ENCODE measurements around the gene CCDC178.

The CCDC178 gene

DNA sequence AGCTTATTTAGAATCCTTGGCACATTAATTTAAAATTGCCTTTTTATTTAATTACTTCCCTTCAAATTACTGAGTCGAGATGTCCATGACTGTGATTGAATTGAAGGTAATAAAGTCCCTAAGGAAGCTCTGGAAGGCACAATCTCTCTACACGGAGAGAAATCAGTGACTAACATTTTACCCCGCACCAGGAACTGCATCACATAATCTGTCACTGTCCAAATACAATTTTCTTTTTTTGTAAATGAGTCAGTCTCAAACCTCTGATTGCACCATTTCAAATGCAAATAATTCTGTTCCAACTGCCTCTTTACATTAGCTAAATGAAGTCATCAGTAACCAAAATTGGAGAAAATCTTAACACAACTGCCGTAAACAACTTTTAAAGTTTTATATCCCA is 311.9 kb downstream of the CCDC178 start:
- DNase-seq (ENCODE audit: low spot score), result no peak

DNA sequence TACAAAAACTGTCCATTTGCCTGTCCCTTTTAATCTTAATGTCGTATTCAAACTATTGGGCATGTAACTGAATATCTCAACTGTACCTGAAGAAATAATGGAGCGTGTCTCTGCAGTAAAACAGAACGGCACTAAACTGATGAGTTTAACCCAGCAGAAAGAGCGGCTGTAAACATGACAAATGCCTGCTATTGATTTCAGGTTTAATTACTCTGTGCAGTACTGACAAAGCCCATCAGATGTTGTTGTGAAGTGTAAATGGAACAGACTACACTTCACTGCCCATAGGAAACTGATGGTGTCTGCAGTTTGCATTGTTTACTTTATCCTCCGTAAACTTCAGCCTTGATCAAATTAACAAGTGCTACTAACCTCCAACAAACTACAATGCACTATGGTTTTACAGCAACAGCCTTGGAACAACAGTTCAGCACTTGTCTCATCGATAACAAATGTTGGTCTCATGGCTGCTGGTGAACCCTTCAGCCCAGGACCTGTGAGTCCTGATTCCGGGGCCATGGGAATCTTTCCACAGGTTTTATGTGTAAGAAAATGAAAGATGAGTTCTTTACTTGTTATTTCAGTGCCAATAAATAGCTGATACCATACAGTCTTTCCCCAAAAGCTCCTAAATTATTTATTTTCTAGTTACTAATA is 316.5 kb downstream of the CCDC178 start:
- DNase-seq (ENCODE audit: low spot score), result no peak

DNA sequence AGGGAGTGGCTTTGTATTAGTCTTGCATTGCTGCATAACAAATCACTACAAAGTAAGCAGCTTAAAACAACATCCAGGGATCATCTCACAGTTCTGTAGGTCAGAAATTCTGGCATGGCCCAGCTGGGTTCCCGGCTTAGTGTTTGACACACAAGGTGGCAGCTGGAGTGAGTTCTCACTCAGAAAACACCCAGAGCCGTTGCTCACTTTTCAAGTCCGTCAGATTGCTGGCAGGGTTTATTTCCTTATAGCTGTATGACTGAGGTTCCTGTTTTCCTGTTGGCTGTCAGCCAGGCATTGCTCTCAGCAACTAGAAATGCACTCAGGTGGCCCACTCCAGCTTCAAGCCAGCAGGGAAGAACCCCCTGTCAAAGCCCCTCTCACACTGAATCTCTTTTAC is 324.1 kb downstream of the CCDC178 start:
- DNase-seq (ENCODE audit: low spot score), result no peak

GRCh38 chr18:33115917-33116316 is 324.6 kb downstream of the CCDC178 start:
- DNase-seq (ENCODE audit: low spot score), result no peak

DNA sequence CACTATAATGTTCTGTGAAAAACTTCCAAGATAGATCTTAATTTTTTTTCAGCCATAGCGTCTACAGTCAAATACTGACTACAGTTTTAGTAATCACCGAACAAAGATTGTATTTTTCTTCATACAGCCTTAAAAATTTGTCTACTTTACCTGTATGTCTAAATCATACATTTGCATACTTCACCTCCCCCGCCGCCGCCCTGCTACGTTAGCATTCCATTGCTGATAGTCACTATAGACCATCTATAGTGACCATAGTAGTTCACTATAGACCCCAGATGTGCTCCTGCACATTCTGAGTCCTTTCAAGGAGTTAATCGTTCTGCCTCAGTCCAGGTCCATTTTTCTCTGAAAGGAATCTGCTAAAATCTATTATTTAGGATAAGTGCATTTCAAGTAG is 325.0 kb downstream of the CCDC178 start:
- no peak for DNase-seq (ENCODE audit: low spot score)

- no peak for DNase-seq (ENCODE audit: low spot score)
Measured at GRCh38 chr18:33114749-33115148, 325.8 kb downstream of the CCDC178 start.

GRCh38 chr18:33113416-33113815 is 327.1 kb downstream of the CCDC178 start:
- no peak for DNase-seq (ENCODE audit: low spot score)

DNA sequence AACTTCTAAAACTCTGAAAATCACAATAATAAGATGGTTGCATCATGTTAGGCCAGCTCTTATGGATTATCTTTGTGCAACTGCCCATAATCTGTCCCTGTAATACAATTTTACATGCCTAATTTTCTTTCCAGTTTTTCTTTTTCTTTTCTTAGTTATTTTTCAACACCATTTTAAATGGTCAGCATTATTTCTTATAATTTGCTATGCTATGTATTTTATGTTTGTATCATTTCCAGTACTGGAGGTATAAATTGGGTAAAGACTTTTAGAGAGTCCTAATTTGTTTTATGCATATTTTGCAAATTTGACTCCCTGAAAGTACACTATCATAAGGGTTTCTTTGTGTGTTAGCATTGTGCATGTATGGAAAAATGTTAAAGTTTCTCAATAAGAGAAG is 333.0 kb downstream of the CCDC178 start:
- DNase-seq (ENCODE audit: low spot score), result no peak

- DNase-seq (ENCODE audit: low spot score), result no peak
Measured at GRCh38 chr18:33101316-33101715, 339.2 kb downstream of the CCDC178 start.

DNA sequence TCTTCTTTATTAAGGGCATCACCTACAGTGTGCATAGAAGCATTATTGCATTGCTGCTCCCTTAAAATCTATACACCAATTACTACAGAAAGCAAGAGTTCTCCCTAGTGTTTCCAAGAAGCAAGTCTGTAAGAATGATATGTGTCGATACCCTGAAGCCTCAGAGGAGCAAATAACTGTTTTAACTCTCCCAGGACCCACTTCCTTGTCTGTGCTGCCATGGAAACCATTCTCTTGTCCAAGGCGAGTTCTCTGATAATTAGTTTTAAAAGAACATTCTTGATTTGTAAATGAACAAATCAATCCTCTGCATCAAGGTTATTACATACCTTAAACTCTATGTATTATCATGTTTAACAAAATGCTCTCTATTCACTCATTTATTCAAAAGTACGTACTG is 340.9 kb downstream of the CCDC178 start:
- no peak for DNase-seq (ENCODE audit: low spot score)

DNA sequence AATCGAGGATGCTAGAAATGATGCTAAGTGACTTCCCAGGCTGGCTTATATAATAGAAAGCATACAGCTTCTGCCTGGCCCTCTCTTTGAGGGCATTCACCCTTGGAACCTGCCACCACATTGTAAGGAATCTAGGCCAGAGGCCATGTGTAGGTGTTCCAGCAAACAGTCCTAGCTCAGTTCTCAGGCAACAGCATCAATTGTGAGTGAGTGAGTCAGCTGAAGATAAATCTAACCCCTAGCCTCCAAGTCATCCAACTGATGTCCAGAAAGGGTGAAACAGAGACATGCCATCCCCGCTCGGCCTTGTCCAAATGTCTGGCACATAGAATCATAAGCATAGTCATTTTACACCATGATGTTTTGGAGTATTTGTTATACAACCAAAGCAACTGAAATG is 343.4 kb downstream of the CCDC178 start:
- no peak for DNase-seq (ENCODE audit: low spot score)

DNA sequence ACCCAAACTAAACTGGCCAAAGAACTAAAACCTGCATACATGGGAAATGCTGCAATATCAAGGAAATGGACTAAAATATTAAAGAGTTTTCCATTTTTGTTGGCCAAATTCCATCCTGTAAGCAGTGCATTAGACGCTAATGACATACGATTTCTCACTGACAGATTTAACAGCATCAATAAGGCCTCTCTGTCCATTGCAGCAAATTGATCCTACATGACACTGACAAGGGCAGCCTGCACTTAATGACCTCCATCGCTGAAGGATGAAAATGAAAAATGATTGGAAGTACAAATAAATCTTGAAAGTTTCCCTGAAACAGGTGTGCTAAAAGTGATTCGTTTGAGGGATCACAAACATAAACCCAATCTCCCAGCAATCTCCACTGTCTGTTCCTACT is 350.1 kb downstream of the CCDC178 start:
- no peak for DNase-seq (ENCODE audit: low spot score)

GRCh38 chr18:33076601-33077000 is 363.9 kb downstream of the CCDC178 start:
- DNase-seq (ENCODE audit: low spot score), result no peak

DNA sequence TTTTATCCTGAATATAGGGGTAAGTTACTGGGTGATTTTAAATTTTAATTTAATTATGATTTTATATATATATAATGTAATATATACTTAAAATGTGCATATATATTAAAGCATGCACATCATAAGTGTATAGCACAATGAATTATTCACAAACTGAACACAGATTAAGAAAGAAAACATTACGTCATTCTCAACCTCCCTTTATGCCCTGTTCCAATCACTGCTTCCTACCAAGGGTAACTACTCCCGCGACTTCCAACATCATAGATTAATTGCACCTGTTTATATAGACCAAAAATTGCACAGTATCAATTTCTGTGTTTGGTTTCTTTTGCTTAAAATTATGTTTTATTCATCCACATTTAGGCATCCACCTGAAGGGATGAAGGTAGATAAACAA is 366.4 kb downstream of the CCDC178 start:
- DNase-seq (ENCODE audit: low spot score), result no peak

DNA sequence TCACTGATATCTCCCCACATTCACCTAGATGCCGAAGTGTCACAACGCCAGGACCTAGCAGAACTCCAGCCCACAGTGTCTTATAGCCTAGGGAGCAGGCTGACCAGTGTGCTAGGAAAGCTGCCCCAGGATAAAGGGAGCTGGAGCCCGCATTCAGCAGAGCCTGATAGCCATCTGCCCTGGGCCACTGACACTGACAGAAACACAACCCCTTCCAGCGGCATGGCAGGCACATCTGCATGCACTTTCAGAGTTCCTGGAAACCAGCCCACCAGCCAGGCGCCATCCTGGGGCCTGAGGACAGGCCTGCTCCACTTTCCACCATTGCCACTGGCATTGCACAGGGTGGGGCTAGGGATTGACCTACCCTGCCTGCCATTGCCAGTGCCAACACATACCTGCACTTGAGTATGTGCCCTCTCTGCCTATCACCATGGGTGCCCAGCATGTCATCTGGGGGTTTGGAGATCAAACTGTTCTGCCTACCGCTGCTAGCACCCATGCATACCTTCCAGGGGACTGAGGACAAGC is 377.6 kb downstream of the CCDC178 start:
- DNase-seq (ENCODE audit: low spot score), result no peak

GRCh38 chr18:33052886-33053285 is 387.6 kb downstream of the CCDC178 start:
- no peak for DNase-seq (ENCODE audit: low spot score)

DNA sequence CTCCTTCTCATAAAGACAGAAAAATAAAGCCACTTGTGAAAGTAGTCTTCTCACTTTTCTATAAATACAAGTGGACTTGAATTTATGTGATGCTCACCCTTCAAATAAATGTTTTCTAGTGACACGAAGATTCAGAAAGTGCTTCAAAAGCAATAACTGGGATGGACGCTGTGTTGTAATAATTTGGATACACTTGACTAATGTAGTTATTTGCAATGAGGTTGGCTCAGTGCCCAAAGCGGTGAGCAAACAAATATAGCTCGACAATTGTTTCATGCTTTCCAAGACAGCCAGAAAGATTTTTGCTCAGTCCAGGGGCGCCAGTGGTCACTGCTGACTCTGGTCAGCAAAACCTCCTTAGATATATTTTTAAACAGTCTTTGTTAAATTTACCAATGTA is 389.1 kb downstream of the CCDC178 start:
- no peak for DNase-seq (ENCODE audit: low spot score)

- no peak for DNase-seq (ENCODE audit: low spot score)
Measured at GRCh38 chr18:33040213-33040612, 400.3 kb downstream of the CCDC178 start.

GRCh38 chr18:33034945-33035344 is 405.6 kb downstream of the CCDC178 start:
- no peak for DNase-seq (ENCODE audit: low spot score)

DNA sequence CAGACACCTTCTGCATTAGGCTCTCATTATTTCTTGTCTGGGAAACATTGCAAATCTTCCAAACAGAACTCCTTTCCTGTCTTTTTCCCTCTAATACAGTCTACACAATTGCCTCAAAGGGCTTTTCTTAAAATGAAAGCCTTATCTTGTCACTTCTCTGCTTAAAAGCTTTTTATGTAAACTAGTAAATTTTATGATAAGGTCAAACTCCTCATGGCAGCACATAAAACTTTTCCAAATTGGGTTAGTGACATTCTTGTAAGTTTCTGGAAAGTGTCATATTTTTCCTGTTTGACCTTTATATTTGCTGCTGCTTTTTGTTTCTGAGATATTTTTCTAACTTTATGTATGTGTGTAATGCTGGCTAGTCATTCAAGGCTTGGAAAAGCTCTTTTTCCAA is 406.3 kb downstream of the CCDC178 start:
- no peak for DNase-seq (ENCODE audit: low spot score)

DNA sequence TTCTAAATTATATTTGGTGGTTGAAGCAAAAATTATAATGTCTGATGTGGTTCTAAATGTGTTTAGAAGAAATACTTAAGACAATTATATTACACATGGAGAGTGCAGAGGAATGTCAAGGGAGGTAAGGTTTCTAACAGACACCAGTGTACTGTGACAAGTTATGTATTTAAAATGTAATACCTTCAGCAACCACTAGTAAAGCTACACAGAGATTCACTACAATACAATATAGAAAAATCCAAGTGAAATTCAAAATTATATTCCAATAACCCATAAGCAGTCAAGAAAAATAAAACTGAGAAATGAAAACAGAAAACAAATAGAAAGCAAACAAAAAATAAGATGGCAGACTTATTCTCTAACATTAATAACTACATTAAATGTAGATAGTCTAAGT is 418.2 kb downstream of the CCDC178 start:
- no peak for DNase-seq (ENCODE audit: low spot score)

DNA sequence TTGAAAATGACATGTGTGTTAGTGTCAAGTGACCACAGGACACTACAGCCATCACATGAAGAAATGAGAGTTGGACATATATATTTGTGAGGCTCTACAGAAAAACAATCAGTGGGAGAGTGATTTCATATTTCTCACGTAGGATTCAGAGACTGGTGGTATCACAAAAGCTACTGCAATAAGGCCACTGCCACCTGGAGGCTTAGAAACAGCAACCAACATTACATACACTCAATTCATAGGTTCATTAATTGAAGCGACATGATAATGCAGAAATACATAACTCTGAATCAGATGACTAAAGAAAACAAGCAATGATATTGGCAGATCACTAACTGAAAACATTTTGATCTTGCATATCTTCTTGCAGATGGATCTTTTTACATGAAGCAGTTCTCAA is 419.6 kb downstream of the CCDC178 start:
- no peak for DNase-seq (ENCODE audit: low spot score)

- no peak for DNase-seq (ENCODE audit: low spot score)
Measured at GRCh38 chr18:33014060-33014796, 426.3 kb downstream of the CCDC178 start.

GRCh38 chr18:33010149-33010548 is 430.4 kb downstream of the CCDC178 start:
- DNase-seq (ENCODE audit: low spot score), result no peak
